ENCODE measurements around the gene PARN.

PARN gene

GRCh38 chr16:14527411-14528044, 102.5 kb downstream of the PARN start:
- peak in 1 of 4 experiments; percentile 6 for DNase-seq

DNA sequence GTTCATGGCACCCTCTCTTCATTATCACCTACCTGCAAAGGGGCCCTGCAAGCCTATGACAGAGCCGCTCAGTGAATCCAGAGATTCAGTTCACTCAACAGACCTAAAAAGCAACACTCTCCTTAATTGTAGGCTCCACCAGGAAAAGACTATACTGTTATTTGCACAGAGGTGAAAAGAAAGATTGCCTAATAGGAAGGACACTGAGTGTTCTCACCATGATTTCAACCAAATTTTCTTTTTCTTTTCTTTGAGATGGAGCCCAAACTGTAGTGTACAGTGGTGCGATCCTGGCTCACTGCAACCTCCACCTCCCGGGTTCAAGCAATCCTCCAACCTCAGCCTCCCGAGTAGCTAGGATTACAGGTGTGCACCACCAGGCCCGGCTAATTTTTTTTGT, 104.5 kb downstream of the PARN start:
- DNase-seq: no peak

GRCh38 chr16:14524979-14525378, 105.1 kb downstream of the PARN start:
- DNase-seq: no peak

DNA sequence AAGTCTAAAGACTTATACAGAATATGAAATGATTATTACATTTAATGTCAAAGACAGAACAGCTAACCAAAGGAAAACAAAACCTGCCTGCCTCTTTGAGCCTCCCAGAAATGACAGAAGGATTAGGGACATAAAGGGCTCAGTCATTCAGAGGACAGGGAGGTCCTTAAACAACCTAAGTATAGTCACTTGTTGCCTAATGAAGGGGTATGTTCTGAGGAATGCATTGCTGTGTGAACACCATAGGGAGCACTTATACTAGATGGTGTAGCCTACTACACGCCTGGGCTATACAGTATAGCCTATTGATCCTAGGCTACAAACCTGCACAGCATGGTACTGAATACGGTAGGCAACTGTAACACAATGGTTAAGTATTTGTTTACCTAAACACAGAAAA, 106.4 kb downstream of the PARN start:
- no peak for DNase-seq

DNA sequence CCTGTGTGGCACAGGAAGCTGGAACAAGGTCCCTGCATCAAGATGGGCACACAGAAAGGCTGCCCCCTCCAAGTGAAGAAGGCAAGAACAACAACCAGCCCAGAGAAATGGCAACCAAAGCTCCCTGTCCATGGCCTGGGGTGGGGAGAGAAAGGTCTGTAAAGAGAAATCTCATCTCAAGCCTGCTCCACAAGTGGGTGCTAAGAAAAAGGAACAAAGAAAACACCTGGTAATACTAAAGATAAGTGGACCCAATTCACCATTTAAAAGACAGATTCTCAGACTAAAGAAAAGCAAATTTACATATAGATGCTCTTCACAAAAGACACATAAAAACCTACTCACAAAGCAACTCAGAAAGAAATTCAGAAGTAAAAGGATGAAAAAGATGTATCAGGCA, 107.4 kb downstream of the PARN start:
- no peak for DNase-seq

- DNase-seq: no peak
Measured at GRCh38 chr16:14520753-14521152, 109.3 kb downstream of the PARN start.

DNA sequence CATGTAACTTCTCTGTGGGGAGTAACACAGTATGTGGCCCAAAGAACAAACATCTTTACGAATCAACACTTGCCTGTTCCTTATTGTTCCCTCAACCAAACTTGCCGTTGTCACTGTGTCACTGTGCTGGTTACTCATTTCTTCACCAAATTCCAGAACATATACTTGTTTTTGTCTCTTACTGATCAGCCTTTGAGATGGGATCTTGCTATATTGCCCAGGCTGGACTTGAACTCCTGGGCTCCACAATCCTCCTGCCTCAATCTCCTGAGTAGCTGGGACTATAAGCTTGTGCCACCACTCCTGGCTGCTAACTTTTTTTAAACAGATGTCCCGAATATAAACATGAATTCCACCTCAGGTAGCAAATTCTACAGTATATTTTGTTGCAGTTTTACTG, 115.1 kb downstream of the PARN start:
- no peak for DNase-seq

GRCh38 chr16:14513389-14514107, 116.5 kb downstream of the PARN start:
- no peak for DNase-seq

DNA sequence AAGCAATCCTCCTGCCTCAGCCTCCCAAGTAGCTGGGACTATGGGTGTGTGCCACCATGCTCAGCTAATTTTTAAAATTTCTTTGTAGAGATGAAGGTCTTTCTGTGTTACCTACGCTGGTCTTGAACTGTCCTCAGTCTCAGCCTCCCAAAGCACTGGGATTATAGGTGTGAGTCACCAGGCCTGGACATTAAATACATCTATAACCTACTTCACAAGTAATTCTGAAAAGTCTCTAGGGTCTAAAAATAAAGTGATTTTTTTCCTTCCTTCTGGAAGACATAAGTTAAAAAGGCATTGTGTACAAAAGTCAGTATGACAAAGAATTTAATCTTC, 118.3 kb downstream of the PARN start:
- DNase-seq: no peak

- DNase-seq: no peak
Measured at GRCh38 chr16:14510939-14511799, 118.9 kb downstream of the PARN start.

- DNase-seq: peak in 1 of 4 experiments; percentile 14
Measured at GRCh38 chr16:14510581-14510938, 119.5 kb downstream of the PARN start.

GRCh38 chr16:14509675-14510132, 120.4 kb downstream of the PARN start:
- DNase-seq: no peak

DNA sequence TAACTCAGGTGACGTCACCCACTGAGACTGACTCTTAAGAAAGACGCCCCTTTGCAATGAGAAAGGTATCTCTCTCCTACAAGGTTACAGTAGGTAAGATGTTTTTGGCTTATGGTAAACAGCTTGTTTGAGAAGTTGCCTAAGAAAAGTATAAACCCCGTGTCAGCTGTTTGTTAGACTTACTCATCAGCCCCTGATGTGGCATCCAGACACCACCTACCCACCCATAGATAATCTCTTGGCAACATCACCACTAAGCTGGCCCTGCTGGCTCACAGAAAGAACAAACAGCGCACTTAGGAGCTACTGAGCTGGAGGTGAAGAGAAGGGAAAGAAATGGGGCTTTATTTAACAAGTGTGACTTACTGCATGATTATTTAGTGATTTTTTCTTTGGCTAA, 121.0 kb downstream of the PARN start:
- peak in 2 of 4 experiments; percentile 18 to 45 for DNase-seq

DNA sequence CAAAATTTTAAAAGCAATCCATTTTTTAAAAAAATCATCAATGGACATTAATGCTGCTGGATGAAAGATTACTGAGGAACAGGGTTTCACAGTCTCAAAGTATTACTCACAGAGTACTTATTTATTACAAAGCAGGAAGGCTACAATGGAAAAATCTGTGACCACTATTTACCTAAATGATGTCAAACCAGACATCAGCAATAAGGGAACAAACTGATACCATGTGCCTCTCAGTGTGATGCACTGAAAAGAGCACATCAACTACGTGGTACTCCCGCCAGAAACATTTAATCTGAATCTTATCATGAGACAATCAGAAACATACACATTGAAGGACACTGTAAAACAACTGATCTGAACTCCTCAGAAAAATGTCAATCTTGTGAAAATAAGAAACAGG, 124.2 kb downstream of the PARN start:
- peak in 1 of 4 experiments; percentile 6 for DNase-seq

- DNase-seq: no peak
Measured at GRCh38 chr16:14502932-14503741, 126.9 kb downstream of the PARN start.

GRCh38 chr16:14502256-14502875, 127.7 kb downstream of the PARN start:
- DNase-seq: no peak

GRCh38 chr16:14501331-14502255, 128.5 kb downstream of the PARN start:
- DNase-seq: peak; percentile 19 to 58 (median 36)

- no peak for DNase-seq
Measured at GRCh38 chr16:14500791-14501190, 129.3 kb downstream of the PARN start.

GRCh38 chr16:14499110-14499509, 130.9 kb downstream of the PARN start:
- no peak for DNase-seq

DNA sequence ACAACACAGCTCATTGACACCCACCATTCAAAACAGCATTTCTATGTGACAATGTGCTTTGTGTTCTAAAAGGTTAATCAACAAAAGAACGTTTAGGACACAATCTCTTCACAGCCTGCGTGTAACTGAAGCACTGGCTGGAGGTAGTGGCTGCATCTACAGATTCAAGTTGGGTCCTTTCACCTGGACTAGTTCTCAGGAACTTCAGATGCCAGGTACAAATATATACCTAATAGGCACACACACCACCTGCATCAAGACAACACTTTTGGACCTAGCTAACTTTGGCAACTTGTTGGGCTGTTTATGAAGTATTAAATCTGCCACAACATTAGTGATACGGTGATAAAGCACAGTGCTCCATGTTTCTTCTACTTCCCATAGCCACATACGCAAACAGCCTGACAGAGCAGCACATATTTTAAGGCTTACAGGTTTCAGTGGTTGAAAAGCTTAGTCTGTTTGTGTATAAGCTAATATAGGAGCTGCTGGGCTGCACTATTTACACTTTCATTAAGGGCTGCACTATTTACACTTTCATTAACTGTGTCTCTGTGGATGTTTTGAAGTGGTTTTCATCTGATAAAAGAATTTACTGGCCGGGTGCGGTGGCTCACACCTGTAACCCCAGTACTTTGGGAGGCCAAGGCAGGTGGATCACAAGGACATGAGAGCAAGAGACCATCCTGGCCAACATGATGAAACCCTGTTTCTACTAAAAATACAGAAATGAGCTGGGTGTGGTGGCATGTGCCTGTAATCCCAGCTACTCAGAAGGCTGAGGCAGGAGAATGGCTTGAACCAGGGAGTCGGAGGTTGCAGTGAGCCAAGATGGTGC, 132.6 kb downstream of the PARN start:
- DNase-seq: no peak
